ENCODE data around the gene PPP1R14C.

The PPP1R14C gene

DNA sequence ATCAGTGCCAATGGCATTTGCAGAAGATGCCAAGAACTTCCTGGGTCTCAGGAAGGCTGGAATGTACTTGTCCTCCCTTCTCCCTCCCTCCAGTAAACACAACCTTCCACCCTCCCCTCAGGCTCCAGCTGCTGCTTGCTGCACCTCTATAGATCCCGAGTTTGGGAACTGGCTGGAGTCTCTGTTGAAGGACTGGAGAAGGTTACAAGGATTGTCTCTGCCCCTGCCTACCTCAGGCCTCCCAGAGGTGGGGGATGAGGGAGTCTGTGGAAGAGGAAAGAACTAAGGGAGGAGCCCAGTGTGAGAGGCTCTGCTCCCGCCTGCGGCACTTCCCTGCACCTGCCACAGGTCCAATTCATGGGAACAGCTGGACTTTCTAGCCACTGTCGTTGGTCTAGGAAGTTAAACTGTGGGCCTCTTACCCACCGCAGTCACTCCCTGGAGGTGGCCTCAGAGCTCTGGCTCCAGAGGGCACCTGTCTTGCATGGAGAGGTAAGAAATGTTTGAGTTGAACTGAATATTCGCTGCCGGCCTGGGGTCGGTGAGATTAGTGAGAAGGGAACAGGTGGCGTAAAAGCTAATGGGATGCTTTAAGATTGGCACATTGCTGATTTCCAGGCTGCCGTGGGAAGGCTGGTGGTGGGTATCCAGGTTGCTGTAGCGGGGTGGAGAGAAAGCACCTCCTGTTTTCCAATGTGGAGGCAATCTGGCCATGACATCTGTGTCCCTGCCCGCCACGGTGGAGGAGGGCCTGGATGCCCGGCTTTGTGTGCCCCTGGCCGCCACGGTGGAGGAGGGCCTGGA is 54.3 kb downstream of the PPP1R14C start:
- DNase-seq, result no peak

DNA sequence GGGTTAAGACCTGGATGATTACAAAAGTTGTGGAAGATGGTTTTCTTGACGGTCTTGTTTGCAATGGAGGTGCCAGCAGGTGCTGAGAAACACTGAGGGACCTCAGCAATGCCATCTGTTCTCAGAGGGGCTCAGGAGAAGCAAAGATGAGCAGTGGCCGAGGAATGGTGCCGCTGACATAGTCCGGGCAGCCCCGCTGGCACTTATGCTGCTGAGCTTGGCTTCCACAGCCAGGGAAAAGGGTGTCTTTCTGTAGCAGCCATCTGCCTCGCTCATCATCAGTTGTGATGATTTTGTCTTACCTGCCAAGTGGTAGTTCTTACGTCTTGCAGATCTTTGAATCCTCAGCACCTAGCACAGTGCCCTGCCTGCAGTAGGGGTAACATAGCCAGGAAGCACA is 55.7 kb downstream of the PPP1R14C start:
- no peak for DNase-seq

- no peak for DNase-seq
These were observed 56.4 kb downstream of the PPP1R14C start for GRCh38 chr6:150199241-150199640.

GRCh38 chr6:150200428-150201100 is 57.7 kb downstream of the PPP1R14C start:
- no peak for DNase-seq

DNA sequence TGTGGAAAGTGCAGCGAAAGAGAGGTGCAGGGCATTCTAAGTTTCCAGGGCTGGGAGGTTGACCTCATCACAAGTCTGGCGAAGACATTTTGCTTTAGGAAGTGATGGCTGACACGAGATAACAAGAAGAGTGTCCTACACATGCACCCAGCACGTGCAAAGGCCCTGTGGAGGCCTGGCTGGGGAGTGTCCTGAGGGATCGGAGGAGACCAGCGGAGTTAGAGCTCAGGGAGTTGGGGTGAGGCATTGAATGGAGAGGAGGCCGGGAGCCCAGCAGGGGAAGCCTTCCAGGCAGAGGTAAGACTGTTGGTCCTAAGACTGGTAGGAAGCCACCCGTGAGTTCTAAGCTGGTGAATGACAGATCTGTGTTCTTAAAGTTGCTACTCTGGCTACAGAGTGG is 58.4 kb downstream of the PPP1R14C start:
- no peak for DNase-seq

- DNase-seq, result no peak
These were observed 59.0 kb downstream of the PPP1R14C start for GRCh38 chr6:150201772-150202329.

- DNase-seq, result no peak
These were observed 59.6 kb downstream of the PPP1R14C start for GRCh38 chr6:150202404-150202803.

DNA sequence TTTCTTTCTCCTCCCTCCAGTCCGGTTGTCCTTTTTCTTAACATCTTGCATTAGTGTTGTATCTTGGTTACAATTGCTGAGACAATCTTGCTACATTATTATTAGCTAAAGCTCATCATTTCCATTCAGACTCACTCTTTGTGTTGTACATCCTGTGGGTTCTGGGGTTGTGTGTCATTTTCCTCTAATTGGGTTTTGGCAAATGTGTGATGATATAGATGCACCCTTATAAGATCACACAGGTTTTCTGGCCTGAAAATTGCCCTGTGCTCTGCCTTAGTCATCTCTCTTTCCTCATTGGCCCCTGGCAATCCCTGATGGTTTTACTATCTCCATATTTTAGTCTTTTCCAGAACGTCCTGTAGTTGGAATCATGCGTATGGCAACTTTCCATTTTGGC is 60.1 kb downstream of the PPP1R14C start:
- peak; percentile 16 for DNase-seq

- DNase-seq, result no peak
These were observed 60.5 kb downstream of the PPP1R14C start for GRCh38 chr6:150203378-150203777.

GRCh38 chr6:150203871-150204545 is 61.2 kb downstream of the PPP1R14C start:
- DNase-seq, result no peak

DNA sequence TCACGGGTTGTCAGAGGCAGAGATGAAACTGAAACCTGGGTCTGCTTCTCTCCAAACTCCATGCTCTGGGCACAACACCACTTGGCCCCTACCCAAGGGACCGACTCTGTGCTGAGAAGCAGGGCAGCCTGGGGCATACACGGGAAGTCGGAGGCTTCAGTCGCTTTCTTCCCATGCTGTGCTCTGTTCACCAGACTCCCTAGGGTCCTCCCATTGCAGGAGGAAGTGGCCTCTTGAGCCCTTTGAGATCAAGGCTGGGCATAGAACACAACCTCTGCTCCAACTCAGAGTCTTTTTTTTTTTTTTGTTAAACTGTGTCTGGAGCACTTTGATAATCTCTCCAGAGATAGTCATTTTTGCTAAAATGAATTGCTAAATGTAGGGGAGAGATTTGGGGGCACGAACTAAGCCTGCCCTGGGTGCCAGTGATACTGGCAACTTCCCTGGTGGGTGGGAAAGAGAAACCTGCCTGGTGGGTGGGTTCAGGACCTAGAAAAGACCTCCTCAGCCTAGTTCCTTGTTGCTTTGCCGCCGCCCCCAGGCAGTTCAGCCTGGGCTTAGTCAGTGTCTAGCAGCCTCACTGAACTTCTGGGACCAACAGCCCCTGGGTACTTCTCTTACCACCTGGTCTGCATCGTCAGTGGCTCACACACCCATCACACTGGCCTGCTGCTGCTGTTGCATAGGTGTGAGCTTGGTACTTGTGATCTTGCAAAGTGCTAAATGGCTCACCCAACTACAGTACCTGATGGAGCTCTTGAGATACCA is 62.0 kb downstream of the PPP1R14C start:
- no peak for DNase-seq

DNA sequence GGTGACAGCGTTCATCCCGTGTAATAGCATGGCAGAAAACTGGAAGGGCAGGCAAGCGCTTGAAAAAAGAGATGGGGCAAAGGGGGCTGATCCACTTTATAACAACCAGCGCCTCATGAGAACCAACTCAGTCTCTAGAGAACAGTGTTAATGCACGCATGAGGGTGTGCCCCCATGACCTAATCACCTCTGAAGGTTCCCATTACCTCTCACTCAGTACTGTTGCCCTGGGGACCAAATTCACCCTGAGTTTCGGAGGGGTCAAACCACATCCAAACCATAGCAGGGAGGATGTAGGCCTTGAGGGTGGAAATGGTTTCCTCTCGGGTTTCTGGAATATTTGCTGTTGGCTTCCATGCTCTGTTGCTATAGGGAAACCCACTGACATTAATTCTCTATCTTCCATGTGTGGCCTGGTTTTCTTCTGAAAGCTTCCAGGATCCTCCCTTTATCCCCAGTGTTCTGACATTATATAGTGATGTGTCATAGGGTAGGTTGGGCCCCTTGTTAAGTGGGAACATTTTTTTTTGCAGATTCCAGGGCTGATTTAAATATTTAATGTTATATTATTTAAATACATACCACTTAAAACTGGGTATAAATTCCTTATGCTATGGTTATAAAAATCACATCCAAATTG is 65.2 kb downstream of the PPP1R14C start:
- DNase-seq, result peak; percentile 90

DNA sequence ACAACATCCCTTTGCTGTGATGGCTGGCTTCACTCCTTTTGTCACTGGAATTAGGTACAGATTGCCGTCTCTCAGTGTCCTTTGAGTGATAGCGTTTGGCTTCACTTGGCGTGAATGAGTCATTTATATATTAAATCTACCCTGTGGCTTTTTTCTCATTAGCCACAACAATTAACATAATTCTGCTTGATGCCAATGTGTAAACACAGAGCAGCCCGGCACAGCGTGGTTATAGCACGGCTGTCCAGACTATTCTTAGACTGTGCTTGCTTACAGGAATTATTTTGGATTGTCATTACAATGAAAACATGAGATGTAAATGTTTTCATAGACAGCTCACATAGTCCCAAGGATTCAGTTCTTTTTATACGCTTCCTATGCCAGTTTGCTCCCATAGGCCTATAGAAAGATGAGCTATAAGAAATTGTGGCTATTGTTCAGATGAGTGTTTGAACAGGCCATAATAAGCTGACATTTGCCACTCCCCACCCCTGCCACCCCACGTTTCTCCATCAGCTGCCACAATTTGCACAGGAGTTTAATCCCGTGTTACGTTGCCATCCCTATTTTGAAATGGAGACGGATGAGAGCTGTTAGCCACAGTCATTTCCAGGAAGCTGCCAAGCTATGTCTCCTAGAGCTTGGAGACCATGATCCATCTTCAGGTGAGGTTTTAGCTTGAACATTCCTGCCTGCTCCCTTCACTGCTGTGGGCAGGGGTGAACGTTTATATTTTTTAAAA is 65.9 kb downstream of the PPP1R14C start:
- peak; percentile 69 for DNase-seq

GRCh38 chr6:150209415-150209814 is 66.6 kb downstream of the PPP1R14C start:
- DNase-seq, result no peak

- peak; percentile 75 for DNase-seq
These were observed 69.1 kb downstream of the PPP1R14C start for GRCh38 chr6:150211700-150212511.

DNA sequence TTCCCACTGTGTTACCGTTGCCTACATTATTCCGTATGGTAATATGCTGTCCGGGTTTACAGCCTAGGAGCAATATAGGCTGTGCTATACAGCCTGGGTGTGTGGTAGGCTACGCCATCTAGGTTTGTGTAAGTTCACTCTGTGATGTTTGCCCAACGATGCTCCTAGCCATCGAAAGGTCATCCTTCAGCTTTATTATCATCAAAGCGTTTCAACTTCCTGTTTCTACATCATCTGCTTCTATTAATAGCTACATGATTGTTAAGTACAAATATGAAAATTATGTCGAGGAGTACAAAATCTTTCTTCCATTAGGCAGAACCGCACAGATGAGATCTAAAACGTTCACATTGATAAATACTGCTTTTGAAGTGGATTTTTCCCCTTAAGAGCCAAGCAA is 69.9 kb downstream of the PPP1R14C start:
- peak; percentile 57 for DNase-seq

DNA sequence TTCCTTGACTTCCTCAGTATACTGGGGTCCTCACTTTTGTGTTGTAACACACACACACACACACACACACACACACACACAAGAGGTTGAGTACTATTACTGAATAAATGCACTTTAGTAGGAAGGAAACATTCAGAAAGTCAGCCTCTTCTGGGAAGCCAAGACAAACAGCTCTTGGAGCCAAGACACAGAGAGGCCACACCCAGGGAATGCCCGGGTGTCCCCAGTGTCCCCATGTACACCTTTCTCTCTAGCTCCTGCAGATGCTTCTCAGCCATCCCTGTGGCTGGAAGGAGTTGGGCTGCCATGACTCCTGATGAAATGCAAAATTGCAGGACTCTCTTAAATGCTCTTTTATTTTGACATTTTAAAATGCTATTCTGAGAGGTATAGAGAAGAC is 70.5 kb downstream of the PPP1R14C start:
- no peak for DNase-seq

DNA sequence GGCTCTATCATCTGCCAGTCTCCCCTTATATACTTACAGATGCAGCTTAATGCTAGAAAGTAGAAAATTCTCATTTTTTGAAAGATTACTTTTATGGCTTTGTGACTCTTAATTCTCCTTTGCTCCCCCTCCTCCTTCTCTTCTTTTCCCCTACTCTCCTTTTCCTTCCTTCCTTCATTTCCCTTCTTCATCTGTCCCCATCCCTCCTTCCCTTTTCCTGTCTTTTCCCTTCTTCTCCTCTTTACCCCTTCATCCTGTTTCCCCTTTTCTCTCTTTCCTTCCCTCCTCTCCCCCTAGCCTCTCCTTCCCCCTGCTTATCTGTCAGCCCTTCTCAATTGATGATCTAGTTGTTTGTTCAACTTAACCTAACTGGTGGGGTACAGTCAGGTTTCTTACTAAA is 71.5 kb downstream of the PPP1R14C start:
- no peak for DNase-seq

DNA sequence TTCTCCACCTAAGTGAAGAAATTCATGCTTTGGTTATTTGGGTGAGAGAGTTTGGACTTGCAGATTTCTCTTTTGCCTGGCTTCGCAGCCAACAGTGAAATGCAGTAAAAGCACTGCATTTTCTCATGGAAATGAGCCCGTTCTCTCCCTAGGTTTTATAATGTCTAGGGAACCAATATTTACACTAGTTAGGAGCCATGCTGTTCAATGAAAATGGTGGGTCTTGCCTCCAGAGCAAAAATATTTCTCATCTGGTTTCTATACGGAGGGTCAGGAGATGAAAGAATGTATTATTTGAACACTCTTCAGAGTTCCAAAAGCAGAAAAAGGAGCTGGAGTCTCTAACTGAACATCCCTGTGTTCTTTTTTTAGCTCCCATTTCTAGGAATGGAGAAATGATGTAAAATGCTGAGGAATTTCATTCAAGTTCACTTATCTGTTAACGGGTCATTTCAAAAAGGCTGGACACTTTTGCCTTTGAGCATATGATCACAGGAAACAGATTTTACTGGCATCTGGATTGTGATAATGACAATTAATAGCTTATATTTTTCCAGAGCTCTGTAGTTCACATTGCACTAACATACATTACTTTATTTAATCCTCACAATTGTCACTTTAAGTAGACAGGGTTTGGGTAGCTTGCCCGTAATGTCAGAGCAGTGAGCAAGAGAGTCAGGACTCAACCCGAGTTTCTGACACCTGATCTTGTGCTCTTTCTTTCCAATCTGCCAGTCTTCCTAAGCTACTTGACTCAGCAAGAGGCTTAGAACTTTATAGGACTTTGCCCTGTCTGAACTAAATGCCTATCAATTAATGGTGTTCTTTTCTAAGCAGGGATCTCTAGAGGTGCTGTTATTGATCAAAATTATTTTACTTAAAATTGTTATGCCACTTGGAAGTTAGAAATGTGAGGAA is 78.0 kb downstream of the PPP1R14C start:
- no peak for DNase-seq

- DNase-seq, result no peak
These were observed 82.0 kb downstream of the PPP1R14C start for GRCh38 chr6:150224820-150225219.

All from fibroblast of skin of right biceps (primary cell).